NCI-H226 (cell line): ENCODE measurements around the gene OPN5.

Experiments
- DNase-seq: peaks from one replicate; pipeline ENCODE4 v3.0.0-alpha.2; 2015

Gene OPN5

GRCh38 chr6:47865206-47865605 lies 83.4 kb downstream of the OPN5 start:
- DNase-seq, result no peak

GRCh38 chr6:47875593-47875992 lies 93.8 kb downstream of the OPN5 start:
- no peak for DNase-seq
